ENCODE data around the gene PMP22.
A peak's percentile ranks its signal among the peaks of the same experiment; 100 is the strongest.

DNA sequence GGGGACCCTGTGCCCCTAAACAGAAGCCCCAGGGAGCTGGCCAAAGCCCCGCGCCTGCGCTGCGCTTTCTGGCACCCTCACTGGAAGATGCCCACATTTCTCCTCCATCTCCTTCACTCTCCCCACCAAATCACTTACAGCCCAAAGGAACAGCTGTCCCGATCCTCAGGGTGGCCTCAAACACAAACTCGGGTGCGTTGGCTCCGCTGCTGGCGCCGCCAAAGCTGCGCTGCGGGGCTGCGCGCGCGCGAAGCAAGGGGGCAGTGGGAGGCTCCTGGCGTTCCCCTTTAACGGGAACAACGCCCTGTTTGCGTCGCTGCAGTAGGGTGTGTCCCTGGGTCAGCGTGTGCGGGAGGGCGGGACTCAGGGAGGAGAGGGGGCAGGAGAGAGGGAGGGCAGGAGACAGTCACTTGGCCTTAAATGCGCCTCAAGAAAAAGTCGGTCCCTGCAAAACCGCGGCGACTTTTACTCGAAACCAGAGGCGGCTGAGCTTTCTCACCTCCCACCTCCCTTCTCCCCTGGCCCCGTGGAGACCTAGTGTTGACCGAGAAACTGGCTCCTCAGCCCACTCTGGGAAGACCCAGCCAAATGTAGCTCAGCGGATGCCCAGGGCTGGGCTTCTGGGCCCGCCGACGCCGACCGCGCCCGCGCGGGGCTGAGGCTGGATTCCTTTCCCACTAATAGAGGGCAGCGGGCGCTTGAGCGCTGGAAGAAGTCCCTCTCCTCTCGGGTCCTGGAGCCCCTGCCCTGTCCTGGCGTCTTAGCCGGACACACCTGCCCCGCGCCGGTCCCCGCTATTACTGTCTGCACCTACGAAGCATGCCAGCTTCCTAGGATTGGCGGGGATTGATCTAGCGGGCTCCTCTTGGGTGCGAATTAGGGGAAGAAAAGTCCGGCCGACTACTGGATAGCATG is 2.6 kb downstream of the PMP22 start:
- peak; percentile 87 for TF ChIP-seq EZH2 (IDR thresholded peaks at IDR 0.05; ENCODE audit: borderline replicate concordance, insufficient read depth, low read length, poor library complexity, severe bottlenecking)
- TF ChIP-seq, protein P1, sequence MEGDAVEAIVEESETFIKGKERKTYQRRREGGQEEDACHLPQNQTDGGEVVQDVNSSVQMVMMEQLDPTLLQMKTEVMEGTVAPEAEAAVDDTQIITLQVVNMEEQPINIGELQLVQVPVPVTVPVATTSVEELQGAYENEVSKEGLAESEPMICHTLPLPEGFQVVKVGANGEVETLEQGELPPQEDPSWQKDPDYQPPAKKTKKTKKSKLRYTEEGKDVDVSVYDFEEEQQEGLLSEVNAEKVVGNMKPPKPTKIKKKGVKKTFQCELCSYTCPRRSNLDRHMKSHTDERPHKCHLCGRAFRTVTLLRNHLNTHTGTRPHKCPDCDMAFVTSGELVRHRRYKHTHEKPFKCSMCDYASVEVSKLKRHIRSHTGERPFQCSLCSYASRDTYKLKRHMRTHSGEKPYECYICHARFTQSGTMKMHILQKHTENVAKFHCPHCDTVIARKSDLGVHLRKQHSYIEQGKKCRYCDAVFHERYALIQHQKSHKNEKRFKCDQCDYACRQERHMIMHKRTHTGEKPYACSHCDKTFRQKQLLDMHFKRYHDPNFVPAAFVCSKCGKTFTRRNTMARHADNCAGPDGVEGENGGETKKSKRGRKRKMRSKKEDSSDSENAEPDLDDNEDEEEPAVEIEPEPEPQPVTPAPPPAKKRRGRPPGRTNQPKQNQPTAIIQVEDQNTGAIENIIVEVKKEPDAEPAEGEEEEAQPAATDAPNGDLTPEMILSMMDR (IDR thresholded peaks at IDR 0.05; ENCODE audit: poor library complexity, severe bottlenecking), result peak; percentile 16
